Left forelimb (tissue), 1 donor: ENCODE measurements around the gene ELK3.

Source experiments
- DNase-seq: peaks from one replicate; pipeline ENCODE4 v3.0.0-alpha.2; 2018; ENCODE audit warnings: low spot score

ELK3 gene

DNA sequence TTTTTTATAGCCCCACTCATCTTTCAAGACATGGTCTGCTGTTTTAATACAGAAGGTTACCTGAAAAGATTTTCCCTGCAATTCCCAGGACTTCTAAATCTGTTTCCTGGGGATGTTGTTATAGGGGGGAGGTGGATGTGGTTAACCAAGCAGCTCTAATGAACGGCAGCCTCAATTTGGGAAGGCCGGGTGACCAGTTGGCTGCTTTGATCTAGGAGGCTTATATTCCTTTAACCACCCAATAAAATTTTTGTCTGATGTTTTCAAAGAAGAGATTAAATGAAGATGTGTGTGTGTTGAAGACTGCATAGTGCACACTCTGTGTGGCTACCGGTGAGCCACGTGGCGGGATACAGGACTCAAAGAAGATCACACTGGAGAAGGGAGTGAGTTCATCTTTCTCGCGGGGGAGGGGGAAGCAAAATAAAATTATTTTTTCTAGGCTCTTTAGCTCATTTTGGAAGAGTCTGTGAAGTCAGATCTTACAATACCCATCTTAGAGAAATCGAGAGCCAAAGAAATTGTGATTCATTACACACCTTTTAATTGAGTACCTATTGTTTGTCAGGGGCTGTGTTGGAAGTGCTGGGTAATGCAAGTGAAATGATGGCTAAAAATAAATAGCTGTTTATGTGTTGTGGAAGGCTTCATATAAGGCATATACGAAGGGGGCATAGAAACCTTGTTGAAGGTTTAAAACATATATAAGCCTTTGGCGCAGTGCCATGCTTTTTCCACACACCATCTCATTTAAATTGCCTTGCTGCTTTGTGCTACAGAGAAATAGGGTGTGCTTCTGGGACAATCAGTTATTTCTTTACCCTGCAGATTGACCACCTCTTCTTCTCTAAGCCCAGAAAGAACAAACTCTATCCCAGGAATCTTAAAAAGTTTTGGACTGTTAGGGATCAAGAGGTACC, 18.5 kb downstream of the ELK3 start:
- DNase-seq: no peak

DNA sequence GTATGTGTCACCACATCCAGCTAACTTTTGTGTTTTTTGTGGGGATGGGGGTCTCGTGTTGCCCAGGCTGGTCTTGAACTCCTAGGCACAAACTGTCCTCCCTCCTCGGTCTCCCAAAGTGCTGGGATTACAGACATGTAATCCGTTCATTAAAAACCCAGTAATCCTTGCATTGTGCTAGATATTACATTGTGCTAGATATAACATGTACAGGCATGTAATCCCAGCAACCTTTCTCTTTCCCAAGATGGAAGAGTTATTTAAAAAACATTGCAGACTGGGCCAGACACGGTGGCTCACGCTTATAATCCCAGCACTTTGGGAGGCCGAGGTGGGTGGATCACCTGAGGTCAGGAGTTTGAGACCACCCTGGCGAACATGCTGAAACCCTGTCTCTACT, 19.7 kb downstream of the ELK3 start:
- no peak for DNase-seq

- no peak for DNase-seq
Observed at GRCh38 chr12:96215919-96216273, 21.7 kb downstream of the ELK3 start.

DNA sequence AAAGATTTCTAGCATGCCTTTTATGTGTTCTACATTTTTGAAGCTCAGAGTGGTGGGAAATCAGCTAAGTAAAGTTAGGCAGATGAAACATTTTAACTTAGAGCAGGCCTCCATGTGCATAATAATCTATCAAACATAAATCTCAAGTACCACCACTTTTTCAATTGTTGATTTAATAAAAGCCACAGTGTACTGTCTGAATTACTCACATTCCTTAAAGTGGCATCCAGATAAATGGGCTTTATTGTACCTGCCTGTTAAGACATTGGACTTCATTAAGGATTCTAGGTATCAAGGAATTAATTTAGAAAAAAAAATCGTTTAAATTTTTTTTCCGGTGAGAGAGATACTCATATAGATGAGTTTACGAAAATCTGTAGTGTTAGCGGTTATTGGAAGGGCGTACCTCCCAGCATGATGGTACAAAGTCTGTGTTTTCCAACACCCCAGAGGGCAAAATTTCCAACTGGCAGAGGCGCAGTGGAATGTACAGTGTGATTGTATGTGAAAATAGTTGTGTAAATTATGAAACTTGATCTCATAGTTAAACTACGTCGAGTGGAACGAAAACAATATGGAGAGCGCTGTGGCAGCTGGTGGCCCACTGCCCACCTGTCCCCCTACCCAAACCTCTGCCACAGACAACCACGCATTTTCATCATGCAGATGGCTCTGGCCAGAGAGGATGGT, 25.0 kb downstream of the ELK3 start:
- DNase-seq: no peak

GRCh38 chr12:96219700-96220206, 25.6 kb downstream of the ELK3 start:
- no peak for DNase-seq

DNA sequence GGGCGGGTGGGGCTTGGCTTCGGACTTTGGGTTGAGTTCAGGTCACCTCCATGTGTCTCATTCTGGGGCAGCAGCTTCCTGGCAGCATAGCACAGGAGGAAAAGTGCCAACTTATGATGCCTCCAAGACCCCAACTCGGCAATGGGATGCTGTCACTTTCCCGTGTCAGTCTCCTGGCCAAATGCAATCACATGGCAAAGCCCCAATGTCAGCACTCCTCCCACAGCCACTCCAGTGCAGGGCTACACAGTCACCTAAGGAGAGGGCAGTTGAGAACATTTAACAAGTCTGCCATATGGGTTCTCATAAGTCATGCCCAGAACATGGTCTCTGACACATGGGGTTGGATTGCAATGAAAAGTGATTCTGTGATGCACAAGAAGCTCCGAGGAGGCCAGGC, 26.7 kb downstream of the ELK3 start:
- no peak for DNase-seq

- DNase-seq: no peak
Observed at GRCh38 chr12:96221391-96221790, 27.2 kb downstream of the ELK3 start.

DNA sequence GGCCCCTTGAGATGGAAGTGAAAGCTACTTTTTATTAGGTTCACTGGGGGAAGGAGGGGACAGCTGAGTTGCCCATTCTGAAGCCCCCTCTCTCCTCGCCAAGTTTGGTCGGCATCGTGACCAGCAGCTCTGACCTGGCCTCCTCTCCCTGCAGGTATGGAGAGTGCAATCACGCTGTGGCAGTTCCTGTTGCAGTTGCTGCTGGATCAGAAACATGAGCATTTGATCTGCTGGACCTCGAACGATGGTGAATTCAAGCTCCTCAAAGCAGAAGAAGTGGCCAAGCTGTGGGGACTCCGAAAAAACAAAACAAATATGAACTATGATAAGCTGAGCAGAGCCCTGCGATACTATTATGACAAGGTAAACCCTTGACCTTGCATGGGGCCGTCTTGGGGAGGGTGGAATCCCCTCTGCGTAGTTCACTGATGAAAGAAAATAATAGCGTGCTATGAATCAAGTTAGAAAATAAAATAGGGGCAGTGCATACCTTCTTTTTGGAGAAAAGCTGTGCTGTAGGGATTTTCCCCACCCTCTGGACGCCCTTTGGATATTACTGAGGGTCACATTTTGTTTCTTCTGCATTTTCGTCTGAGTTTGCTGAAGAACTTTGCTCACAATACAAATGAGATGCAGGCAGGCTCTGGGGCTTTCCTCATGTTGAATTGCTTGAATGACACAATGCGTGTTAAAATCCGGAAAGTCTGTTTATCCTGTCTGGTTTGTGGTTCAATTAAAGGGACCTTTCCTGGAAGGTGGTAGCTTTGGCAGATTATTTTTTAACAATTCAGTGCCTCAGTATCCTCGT, 29.4 kb downstream of the ELK3 start:
- no peak for DNase-seq

DNA sequence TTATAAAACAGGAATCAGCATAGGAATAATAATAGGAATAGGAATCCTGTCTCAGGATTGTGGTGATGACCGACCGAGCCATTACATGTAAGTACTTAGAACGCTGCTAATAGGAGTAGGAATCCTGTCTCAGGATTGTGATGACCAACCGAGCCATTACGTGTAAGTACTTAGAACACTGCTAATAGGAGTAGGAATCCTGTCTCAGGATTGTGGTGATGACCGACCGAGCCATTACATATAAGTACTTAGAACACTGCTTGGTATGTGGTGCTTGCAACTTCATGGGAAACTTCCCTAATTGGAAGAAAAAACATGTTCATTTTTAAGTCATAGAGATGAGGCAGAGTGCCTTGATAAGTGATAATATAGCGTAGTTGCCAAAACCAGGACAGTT, 30.0 kb downstream of the ELK3 start:
- no peak for DNase-seq

DNA sequence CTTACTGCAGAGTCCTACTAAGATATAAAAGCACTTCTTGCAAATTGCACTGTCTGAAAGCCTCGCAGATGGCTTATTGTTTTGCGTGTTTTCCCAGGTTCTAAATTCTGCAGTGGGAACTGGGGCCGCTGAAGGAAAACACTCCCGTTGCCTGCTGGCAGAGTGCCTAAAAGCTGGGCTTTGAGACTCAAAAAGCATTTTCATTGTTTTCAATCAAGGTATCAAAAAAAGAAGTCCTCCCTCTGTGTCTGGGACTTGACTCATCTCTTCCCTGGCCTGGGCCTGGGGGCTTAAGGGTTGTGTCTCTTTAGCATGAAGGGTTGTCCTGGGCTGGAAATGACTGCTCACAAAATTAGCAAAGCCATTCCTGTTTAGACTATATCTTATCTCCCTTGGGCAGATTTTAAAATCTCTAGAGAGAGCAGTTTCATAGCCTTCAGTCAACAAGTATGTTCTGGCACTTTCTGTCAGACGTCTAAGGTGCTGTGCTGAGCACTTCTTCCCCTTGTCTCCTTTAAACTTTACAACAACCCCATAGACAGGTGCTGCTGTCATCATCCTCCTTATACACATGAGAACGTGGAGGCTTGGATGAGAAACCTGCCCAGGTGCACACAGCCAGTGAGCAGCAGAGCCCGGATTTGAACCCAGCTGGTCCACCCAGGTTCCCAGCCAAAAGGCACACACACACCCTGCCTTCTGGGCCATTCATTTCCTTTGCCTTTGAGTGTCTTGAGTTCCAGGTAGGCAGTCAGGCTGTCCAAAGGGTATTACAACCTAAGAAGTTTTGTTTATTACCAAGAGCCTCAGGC, 31.1 kb downstream of the ELK3 start:
- no peak for DNase-seq

DNA sequence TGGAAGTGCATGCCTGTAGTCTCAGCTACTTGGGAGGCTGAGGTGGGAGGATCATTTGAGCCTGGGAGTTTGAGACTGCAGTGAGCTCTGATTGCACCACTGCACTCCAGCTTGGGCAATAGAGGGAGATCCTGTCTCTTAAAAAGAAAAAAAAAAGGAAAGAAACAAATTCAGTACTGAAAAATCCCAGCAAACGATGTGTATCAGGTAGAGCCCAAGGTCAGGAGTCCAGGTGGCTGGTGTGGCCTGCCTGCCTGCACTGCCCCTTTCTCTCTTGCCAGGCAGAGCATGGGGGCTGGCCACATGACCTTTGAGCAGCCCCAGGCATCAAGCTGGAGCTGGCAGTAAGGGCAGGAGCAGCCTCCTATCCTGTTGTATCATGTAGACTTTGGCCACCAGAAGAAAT, 31.8 kb downstream of the ELK3 start:
- DNase-seq: no peak

GRCh38 chr12:96226401-96226800, 32.2 kb downstream of the ELK3 start:
- no peak for DNase-seq

DNA sequence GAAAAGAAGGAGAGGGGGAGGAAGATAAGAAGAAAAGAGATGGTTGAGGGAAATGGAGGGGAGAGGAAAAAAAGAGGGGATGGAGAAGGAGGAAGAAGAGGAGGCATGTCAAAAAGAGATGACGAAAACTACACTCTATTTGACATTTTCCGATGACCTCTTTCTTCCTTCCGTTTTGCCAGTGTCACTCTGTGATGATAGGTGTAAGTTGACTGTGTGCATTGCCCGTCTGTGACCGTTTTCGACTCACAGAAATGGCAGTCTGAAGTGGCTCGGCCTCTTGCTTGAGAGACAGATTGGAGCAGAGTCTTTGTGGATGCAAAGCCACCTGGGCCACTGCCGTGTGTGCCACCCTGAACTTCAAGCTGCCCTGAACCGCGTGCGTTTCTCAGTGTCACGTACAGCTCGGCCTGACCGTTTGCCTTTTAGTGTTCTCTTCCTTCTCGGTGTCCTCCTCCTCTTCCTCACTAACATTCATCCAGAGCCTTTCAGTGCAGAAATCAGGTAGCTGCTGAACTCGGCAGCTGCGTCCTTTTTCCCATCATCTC, 32.7 kb downstream of the ELK3 start:
- DNase-seq: no peak

- DNase-seq: no peak
Observed at GRCh38 chr12:96227365-96228106, 33.4 kb downstream of the ELK3 start.

- DNase-seq: no peak
Observed at GRCh38 chr12:96228566-96229248, 34.5 kb downstream of the ELK3 start.

DNA sequence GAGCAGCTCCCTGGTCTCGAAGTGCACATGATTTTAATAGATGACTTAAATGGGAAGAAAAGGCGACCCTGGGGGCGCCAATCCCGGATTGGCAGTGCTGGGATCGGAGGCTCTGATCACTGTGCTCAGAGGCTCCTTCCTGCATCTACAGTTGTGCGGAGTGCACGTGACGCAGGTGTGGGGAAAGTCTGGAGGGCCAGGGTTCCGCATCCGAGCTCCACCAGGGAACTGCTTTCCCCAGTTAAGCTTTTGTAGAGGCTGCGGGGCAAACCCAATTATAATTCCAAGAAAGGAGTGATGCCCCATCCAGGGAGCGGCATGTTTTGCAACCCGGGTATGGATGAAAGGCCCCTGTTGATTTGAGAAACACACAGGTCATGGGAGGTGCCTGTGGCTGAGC, 36.5 kb downstream of the ELK3 start:
- DNase-seq: no peak

- no peak for DNase-seq
Observed at GRCh38 chr12:96233168-96233567, 39.0 kb downstream of the ELK3 start.

GRCh38 chr12:96233939-96234461, 39.8 kb downstream of the ELK3 start:
- DNase-seq: peak; percentile 90

GRCh38 chr12:96234591-96235483, 40.7 kb downstream of the ELK3 start:
- DNase-seq: no peak
